ENCODE measurements around the gene TTC36.
"Not testable (repeated sequence)": the region's sequence is repeated elsewhere in the genome, so short reads cannot be mapped to it uniquely, and the experiment has no call there.

TTC36 gene

GRCh38 chr11:118532852-118533768, 5.8 kb downstream of the TTC36 start:
- DNase-seq (ENCODE audit: low read depth) = no peak

GRCh38 chr11:118533769-118534729, 6.8 kb downstream of the TTC36 start:
- no peak for DNase-seq (ENCODE audit: low read depth)

GRCh38 chr11:118535261-118535660, 8.0 kb downstream of the TTC36 start:
- DNase-seq (ENCODE audit: low read depth) = no peak

DNA sequence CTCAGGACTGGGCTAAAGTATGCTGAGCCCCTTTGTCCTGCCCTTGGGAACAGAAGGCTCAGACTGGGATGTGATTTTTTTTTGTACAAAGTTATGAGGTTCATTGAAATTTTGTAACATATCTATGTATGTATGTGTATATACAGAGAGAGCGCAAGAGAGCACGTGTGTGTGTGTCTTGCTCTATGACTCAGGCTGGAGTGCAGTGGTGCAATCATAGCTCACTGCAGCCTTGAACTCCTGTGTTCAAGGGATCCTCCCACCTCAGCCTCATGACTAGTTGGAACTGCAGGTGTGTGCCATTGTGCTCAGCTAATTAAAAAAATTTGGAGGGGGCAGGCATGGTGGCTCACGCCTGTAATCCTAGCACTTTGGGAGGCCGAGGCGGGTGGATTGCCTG, 9.5 kb downstream of the TTC36 start:
- DNase-seq (ENCODE audit: low read depth) = no peak

DNA sequence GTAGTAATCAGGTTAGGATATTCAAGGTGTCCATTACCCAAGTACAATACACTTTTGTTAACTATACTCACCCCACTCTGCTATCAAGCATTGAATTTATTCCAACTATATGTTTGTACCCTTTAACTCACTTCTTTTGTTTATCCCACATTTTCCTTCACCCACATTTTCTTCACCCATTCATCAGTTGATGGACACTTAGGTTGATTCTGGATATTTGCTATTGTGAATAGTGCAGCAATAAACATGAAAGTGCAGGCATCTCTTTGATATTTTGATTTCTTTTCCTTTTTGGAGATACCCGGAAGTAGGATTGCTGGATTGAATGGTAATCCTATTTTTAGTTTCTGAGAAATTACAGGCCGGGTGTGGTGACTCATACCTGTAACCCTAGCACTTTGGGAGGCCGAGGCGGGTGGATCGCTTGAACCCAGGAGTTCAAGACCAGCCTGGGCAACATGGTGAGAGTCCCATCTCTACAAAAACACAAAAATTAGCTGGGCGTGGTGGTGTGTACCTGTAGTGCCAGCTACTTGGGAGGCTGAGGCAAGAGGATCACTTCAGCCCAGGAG, 10.2 kb downstream of the TTC36 start:
- DNase-seq (ENCODE audit: low read depth) = no peak

DNA sequence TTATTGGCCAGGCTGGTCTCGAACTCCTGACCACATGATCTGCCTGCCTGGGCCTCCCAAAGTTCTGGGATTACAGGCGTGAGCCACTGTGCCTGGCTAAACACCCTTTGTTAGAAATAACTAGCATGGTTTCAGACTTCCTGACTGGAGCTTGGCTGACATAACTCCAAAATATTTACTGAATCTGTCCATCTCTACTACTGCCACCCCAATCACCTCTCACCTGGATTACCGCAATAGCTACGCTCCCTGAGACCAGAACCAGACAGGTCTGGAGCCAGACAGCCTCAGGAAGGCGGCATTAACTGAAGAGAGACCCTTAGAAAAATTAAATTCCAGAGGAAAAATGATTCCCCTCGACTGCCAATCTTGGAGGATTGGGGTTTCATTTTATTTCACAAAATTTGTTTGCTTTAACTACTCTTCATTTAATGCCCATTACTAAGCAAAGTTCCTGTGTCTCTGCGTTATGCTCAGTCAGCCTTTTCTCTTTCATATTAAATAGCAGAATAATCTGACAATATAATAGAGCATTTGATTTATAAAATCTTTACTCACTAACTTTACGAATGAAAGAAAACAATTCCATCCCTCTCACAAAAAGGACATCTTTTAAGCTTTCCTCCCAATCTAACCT, 16.9 kb downstream of the TTC36 start:
- no peak for DNase-seq (ENCODE audit: low read depth)

- DNase-seq (ENCODE audit: low read depth) = no peak
Measured at GRCh38 chr11:118544647-118545010, 17.4 kb downstream of the TTC36 start.

DNA sequence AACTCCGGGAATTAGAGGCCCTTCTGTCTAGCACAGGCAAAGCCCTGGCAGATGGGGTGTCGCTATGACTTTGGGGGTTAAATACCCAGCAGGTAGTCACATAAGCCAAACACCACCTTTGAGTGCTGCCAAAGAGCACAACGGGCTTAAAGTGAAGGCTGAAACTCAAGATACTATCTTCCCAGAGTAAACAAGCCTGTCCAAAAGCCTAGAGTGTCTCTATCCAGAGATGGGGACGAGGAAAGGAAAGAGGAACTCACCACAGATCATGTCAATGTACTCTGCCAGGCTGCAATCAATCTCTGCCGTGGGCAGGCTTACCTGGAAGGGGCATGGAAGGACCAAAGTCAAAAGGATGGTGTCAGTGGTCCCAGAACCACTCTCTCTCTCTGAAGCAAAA, 18.3 kb downstream of the TTC36 start:
- DNase-seq (ENCODE audit: low read depth) = no peak

GRCh38 chr11:118547132-118547531, 19.9 kb downstream of the TTC36 start:
- DNase-seq (ENCODE audit: low read depth) = no peak

DNA sequence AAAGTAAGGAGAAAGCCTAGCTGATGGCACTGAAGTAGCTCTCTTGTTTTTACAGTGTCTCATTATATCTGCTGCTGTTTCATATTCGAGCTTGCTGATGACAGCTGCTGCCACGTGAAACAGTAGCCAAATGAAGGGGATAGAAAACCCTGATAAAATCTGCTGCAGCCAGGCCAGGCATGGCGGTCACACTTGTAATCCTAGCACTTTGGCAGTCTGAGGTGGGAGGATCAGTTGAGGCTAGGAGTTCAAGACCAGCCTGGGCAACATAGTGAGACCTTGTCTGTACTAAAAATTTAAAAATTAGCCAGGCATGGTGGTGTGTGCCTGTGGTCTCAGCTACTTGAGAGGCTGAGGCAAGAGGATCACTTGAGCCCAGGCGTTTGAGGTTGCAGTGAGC, 25.1 kb downstream of the TTC36 start:
- no peak for DNase-seq (ENCODE audit: low read depth)

DNA sequence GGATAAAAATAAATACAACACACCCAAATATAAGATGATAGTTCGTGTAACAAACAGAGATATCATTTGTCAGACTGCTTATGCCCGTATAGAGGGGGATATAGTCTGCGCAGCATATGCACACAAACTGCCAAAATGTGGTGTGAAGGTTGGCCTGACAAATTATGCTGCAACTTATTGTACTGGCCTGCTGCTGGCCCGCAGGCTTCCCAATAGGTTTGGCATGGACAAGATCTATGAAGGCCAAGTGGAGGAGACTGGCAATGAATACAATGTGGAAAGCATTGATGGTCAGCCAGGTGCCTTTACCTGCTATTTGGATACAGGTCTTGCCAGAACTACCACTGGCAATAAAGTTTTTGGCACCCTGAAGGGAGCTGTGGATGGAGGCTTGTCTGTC, 33.5 kb downstream of the TTC36 start:
- no peak for DNase-seq (ENCODE audit: low read depth)

DNA sequence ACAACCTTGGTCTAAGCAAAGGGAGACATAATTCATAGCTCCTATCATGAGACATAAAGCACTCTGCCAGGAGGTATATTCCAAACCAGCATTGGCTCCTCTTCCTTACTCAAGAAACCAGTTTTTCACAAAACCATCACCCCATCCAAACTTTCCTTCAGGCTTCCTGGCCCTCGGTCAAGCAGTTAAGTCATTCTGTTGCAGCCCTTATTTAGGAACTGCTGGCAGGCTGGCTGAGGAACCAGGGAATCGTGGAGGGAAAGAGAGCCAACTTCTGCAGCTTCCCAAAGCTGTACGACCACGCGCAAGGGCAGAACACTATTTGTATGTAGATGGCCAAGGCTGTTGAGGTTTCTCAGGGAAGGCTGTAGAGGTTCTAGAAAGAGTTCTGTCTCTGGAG, 37.8 kb downstream of the TTC36 start:
- DNase-seq (ENCODE audit: low read depth) = no peak

- no peak for DNase-seq (ENCODE audit: low read depth)
Measured at GRCh38 chr11:118569670-118570069, 42.4 kb downstream of the TTC36 start.

GRCh38 chr11:118570787-118571186, 43.5 kb downstream of the TTC36 start:
- DNase-seq (ENCODE audit: low read depth) = no peak

DNA sequence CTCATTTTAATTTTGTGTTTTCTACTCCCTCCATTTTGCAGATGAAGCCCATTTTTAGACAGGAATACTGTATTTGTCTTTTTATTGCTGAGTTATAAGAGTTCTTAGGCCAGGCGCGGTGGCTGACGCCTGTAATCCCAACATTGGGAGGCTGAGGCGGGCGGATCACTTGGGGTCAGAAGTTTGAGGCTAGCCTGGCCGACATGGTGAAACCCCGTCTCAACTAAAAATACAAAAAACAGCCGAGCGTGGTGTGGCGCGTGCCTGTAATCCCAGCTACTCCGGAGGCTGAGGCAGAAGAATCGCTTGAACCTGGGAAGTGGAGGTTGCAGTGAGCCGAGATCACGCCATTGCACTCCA, 44.4 kb downstream of the TTC36 start:
- DNase-seq (ENCODE audit: low read depth) = not testable (repeated sequence)

DNA sequence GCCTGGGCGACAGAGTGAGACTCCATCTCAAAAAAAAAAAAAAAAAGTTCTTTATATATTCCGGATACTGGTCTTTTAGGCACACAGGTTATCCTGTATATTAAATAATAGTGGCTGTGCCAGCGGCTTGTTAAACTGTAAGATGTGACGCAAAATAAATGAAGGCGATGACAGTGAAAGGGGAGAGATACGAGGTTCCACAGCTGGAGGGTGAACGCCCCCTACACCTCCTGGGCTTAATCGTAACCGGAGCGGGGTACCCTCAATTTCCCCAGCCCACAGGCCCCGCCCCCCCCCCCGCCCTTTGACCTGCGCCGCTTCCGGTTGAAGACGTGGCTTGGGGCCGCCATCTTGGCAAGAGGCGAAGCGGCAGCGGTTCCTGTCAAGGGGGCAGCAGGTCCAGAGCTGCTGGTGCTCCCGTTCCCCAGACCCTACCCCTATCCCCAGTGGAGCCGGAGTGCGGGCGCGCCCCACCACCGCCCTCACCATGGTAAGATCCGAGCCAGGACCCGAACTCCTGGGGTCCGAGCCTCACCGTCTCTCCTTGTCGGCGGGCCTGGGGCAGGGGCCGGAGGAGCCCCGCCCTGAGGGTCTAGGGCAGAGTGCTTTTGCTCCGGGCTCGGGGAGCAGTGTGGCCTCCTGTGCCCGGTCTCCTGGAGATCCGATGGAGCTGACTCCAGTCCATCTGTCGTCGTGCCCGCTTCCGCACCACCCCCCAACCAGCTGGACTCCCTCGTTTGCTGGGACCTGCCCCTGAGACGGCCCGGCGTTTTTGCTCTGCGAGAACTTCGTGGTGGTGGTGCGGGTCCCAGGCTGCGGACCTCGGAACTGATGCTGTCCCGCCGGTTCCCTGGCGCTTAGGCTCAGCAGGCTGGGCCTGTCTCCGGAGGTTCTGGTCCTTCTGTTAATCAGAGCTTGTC, 45.0 kb downstream of the TTC36 start, which contains the start of gene ARCN1:
ARCN1 (plus strand) TSS at position 349 of the 920 bp plus-strand sequence; CDS start at position 488, 139 bp downstream.
- no peak for DNase-seq (ENCODE audit: low read depth)

DNA sequence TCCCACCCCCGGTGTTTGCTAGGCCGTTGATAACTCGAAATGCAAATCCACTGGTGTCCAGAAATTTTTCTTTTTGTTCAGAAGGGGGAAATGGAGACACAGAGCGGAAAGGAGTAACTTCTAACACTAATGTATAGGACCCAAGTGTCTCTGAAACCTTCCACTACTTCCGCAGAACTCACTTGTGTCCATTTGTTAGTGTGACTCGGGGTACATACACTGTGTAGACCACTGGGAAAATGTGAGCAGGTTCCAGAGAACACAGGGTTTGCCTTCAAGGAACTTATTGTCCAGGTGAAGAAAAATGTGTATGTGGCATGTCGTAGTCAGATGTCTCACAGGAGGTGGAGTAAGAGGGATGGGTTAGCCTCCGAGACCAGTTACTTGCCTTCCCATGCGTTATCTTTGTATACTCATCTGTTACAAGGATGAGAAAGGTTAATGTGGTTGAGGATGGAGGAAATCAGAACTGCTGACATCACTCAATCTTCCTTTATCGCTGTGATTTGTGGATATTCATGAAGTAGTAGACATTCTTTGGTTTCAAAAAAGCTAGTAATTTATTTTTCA, 45.8 kb downstream of the TTC36 start:
- no peak for DNase-seq (ENCODE audit: low read depth)

DNA sequence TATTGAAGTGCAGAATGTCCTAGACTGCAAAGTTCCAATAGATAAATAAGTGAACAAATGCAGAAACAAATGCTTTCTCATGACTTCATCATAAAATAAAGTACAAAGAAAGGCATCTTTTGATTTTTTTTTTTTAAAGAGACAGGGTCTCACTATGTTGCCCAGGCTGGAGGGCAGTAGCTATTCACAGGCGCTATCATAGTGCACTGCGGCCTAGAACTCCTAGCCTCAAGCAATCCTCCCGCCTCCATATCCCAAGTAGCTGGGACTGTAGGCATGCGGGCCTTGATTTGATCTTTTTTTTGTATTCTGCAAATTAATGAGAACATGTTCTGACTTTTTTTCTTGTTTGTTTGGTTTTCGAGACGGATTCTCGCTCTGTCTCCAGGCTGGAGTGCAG, 47.4 kb downstream of the TTC36 start:
- no peak for DNase-seq (ENCODE audit: low read depth)

GRCh38 chr11:118577995-118578394, 50.7 kb downstream of the TTC36 start:
- not testable (repeated sequence) for DNase-seq (ENCODE audit: low read depth)
